ENCODE data around the gene DDX24.

DNA sequence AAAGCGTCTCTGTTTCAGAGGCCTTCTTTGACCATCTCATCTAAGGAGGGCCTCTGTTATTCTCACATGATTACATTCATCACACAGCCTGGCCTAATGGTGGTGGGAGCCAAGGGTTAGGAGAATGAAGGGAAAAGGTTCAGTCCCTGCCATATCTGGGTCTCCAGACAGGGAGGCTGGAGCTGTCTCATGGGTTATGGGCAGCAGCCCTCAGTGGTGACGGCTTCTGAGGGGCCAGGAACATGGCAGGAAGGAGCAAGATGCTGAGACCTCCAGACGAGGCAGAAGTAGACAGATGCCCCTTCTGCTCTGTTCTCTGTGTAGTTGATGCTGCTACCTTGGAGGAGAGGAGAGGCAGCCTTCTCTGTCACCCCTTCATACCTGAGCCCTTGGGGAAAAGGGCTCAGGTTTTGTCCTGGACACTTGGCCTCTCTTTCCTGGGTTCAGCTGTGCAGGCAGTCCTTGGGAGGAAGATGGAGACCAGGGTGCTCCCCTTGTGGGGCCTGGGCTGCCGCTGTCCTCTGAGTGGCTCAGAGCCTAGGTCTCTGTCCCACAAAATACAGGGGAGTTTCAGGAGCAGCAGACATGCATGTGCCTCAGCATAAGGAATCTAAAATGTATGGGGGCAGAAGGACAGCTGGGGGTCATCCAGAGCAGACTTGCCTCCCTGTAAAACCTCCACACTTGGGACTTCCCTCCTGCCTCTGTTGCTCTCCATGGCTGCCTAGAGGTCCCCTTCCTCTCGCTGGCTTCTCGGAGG lies 44.8 kb upstream of the DDX24 start:
- TF ChIP-seq, protein P1, sequence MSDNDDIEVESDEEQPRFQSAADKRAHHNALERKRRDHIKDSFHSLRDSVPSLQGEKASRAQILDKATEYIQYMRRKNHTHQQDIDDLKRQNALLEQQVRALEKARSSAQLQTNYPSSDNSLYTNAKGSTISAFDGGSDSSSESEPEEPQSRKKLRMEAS (IDR thresholded peaks at IDR 0.05), result no peak
- TF ChIP-seq CREB1 (IDR thresholded peaks at IDR 0.05; ENCODE audit: low read depth), result no peak
- TF ChIP-seq NFIC (IDR thresholded peaks at IDR 0.05), result no peak
- no peak for TF ChIP-seq CEBPB (IDR thresholded peaks at IDR 0.05)
- TF ChIP-seq, protein P2, sequence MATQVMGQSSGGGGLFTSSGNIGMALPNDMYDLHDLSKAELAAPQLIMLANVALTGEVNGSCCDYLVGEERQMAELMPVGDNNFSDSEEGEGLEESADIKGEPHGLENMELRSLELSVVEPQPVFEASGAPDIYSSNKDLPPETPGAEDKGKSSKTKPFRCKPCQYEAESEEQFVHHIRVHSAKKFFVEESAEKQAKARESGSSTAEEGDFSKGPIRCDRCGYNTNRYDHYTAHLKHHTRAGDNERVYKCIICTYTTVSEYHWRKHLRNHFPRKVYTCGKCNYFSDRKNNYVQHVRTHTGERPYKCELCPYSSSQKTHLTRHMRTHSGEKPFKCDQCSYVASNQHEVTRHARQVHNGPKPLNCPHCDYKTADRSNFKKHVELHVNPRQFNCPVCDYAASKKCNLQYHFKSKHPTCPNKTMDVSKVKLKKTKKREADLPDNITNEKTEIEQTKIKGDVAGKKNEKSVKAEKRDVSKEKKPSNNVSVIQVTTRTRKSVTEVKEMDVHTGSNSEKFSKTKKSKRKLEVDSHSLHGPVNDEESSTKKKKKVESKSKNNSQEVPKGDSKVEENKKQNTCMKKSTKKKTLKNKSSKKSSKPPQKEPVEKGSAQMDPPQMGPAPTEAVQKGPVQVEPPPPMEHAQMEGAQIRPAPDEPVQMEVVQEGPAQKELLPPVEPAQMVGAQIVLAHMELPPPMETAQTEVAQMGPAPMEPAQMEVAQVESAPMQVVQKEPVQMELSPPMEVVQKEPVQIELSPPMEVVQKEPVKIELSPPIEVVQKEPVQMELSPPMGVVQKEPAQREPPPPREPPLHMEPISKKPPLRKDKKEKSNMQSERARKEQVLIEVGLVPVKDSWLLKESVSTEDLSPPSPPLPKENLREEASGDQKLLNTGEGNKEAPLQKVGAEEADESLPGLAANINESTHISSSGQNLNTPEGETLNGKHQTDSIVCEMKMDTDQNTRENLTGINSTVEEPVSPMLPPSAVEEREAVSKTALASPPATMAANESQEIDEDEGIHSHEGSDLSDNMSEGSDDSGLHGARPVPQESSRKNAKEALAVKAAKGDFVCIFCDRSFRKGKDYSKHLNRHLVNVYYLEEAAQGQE (IDR thresholded peaks at IDR 0.05; ENCODE audit: low read depth), result no peak
- TF ChIP-seq YY1 (IDR thresholded peaks at IDR 0.05; ENCODE audit: low read depth), result no peak
- TF ChIP-seq TAF1 (IDR thresholded peaks at IDR 0.05; ENCODE audit: low read depth), result no peak
- TF ChIP-seq RAD21 (IDR thresholded peaks at IDR 0.05; ENCODE audit: low read depth), result no peak
- no peak for TF ChIP-seq EP300 (IDR thresholded peaks at IDR 0.05; ENCODE audit: borderline replicate concordance)
- TF ChIP-seq TCF12 (IDR thresholded peaks at IDR 0.05; ENCODE audit: low read depth), result no peak

Measured in Ishikawa (cell line).